MM.1S (cell line): ENCODE results near the gene SMAP1.

Experiments
- DNase-seq: peaks from one replicate; pipeline ENCODE4 v3.0.0-alpha.2; 2015
- H2AFZ ChIP-seq: fragments of 300-600 bp; sonication (generic); 2 replicates; pipeline ENCODE4 v1.6.0; 2016; ENCODE audit warnings: antibody characterized with exemption, low read length
- H3F3A ChIP-seq: fragments of 300-600 bp; sonication (generic); 2 replicates; pipeline ENCODE4 v1.6.1; 2016; ENCODE audit warnings: mild to moderate bottlenecking, antibody characterized with exemption, low read length, moderate library complexity, mixed read lengths; ENCODE audit not compliant: insufficient read depth
- H3K27ac ChIP-seq: fragments of 300-600 bp; sonication (generic); 2 replicates; pipeline ENCODE4 v1.5.1; 2016; ENCODE audit warnings: mild to moderate bottlenecking, low read length
- H3K27me3 ChIP-seq: fragments of 300-600 bp; sonication (generic); replicated peaks from 2 replicates; pipeline ENCODE4 v1.6.0; 2016; ENCODE audit warnings: low read length; ENCODE audit not compliant: insufficient read depth
- H3K36me3 ChIP-seq: fragments of 300-600 bp; sonication (generic); replicated peaks from 2 replicates; pipeline ENCODE4 v1.6.1; 2016; ENCODE audit warnings: mild to moderate bottlenecking, low read length, mixed read lengths; ENCODE audit not compliant: insufficient read depth
- H3K4me1 ChIP-seq: fragments of 300-600 bp; sonication (generic); 2 replicates; pipeline ENCODE4 v1.6.1; 2016; ENCODE audit warnings: low read length, mixed read lengths
- H3K4me2 ChIP-seq: fragments of 300-600 bp; sonication (generic); 2 replicates; pipeline ENCODE4 v1.6.0; 2016; ENCODE audit warnings: low read depth, low read length
- H3K4me3 ChIP-seq: fragments of 300-600 bp; sonication (generic); 2 replicates; pipeline ENCODE4 v1.5.1; 2016; ENCODE audit warnings: low read length, mixed read lengths
- H3K79me2 ChIP-seq: fragments of 300-600 bp; sonication (generic); 2 replicates; pipeline ENCODE4 v1.6.1; 2016; ENCODE audit warnings: mixed run types, low read length, mixed read lengths
- H3K9ac ChIP-seq: fragments of 300-600 bp; sonication (generic); 2 replicates; pipeline ENCODE4 v1.6.1; 2016; ENCODE audit warnings: low read length, mixed read lengths
- H3K9me2 ChIP-seq: fragments of 300-600 bp; sonication (generic); replicated peaks from 2 replicates; pipeline ENCODE4 v1.6.1; 2016; ENCODE audit warnings: mild to moderate bottlenecking, low read length, mixed read lengths; ENCODE audit not compliant: insufficient read depth
- H3K9me3 ChIP-seq: fragments of 300-600 bp; sonication (generic); replicated peaks from 2 replicates; pipeline ENCODE4 v1.6.1; 2016; ENCODE audit warnings: mild to moderate bottlenecking, low read length, mixed read lengths; ENCODE audit not compliant: insufficient read depth
- H4K20me1 ChIP-seq: fragments of 300-600 bp; sonication (generic); 2 replicates; pipeline ENCODE4 v1.6.1; 2016; ENCODE audit warnings: mild to moderate bottlenecking, low read length, moderate library complexity, mixed read lengths; ENCODE audit not compliant: insufficient read depth
- EZH2 ChIP-seq: fragments of 300-600 bp; sonication (generic); optimal IDR thresholded peaks from 2 replicates; pipeline ENCODE3; 2017; ENCODE audit warnings: low read depth, mild to moderate bottlenecking, antibody characterized with exemption, low read length, mixed read lengths
- EZH2phosphoT487 ChIP-seq: fragments of 300-600 bp; sonication (generic); IDR thresholded peaks from 2 replicates; pipeline ENCODE4 v1.6.1; 2018; ENCODE audit warnings: antibody characterized with exemption, low read length
- TF ChIP-seq, protein P1 (sequence below): fragments of 300-600 bp; sonication (generic); IDR thresholded peaks from 2 replicates; pipeline ENCODE4 v1.5.1; 2016; ENCODE audit warnings: antibody characterized with exemption, low read length, mixed read lengths

SMAP1 gene

DNA sequence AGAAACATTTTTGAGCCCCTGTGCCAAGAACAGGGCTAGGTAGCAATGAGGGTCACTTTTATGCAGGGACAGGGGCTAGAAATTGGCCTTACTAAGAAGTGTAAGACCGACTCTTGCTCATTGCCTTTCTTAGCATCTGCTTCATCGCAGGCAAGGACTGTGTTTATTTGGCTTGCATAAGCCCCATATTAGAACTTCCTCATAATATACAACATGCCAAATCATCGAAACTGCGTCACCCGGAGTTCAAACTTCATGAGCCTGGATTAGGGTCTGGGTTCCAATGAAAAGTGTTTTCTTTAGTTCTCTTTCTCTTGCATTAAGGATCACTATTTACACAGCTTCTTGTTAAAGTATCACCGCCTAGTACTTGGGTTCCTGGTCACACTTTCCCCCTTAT, 977 bp upstream of the SMAP1 start:
- peak overlapping the region; percentile 91 for H3K4me3 ChIP-seq
- no peak overlapping the region for H3K27ac ChIP-seq
- peak overlapping the region; percentile 95 for H2AFZ ChIP-seq
- peaks cover 12% of the 10 kb centered on the region; the same call in 1 of the 2 replicates for H3F3A ChIP-seq
- no peaks in the 10 kb centered on the region for H4K20me1 ChIP-seq
- H3K4me2 ChIP-seq: peak overlapping the region; percentile 81
- H3K79me2 ChIP-seq: peaks cover 36% of the 10 kb centered on the region
- H3K36me3 ChIP-seq: no peaks in the 10 kb centered on the region
- H3K4me1 ChIP-seq: peaks cover 18% of the 10 kb centered on the region
- no peaks in the 10 kb centered on the region for H3K9me3 ChIP-seq
- no peaks in the 10 kb centered on the region for H3K27me3 ChIP-seq
- no peak overlapping the region for H3K9ac ChIP-seq
- DNase-seq: no peak
- no peaks in the 10 kb centered on the region for H3K9me2 ChIP-seq
- TF ChIP-seq, protein P1, sequence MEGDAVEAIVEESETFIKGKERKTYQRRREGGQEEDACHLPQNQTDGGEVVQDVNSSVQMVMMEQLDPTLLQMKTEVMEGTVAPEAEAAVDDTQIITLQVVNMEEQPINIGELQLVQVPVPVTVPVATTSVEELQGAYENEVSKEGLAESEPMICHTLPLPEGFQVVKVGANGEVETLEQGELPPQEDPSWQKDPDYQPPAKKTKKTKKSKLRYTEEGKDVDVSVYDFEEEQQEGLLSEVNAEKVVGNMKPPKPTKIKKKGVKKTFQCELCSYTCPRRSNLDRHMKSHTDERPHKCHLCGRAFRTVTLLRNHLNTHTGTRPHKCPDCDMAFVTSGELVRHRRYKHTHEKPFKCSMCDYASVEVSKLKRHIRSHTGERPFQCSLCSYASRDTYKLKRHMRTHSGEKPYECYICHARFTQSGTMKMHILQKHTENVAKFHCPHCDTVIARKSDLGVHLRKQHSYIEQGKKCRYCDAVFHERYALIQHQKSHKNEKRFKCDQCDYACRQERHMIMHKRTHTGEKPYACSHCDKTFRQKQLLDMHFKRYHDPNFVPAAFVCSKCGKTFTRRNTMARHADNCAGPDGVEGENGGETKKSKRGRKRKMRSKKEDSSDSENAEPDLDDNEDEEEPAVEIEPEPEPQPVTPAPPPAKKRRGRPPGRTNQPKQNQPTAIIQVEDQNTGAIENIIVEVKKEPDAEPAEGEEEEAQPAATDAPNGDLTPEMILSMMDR: no peak
- TF ChIP-seq EZH2phosphoT487 (no peak), EZH2 (no peak)

DNA sequence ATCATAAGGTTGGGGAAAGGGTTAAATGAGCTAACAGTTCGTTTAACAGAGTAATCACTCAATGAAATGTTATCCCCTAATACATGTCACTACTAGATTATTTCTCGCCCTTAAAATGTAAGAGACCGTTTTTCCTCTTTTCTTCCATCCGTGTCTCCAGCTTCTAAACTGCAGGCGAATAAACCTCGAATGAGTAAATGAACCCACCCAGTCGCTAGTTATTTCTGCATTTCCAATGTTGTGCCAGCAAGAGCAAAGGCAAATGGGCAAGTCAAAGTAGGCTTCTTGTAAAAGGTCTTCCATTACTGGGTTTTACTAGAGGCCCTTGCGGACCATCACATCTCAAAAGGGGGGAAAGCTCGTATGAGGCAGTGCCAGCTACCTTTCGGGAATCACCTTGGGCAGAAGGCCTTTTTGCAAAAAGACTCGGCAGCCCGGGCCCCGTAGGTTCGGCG, 400 bp upstream of the SMAP1 start:
- DNase-seq: no peak
- H4K20me1 ChIP-seq: no peaks in the 10 kb centered on the region
- H3K27me3 ChIP-seq: no peaks in the 10 kb centered on the region
- peak overlapping the region; percentile 91 for H3K4me3 ChIP-seq
- no peaks in the 10 kb centered on the region for H3K9me3 ChIP-seq
- peak overlapping the region; percentile 95 for H2AFZ ChIP-seq
- H3K4me2 ChIP-seq: peak overlapping the region; percentile 81
- no peaks in the 10 kb centered on the region for H3K9me2 ChIP-seq
- H3K4me1 ChIP-seq: peaks cover 20% of the 10 kb centered on the region
- peak overlapping the region; percentile 82; the same call in 1 of the 2 replicates for H3K27ac ChIP-seq
- H3K36me3 ChIP-seq: no peaks in the 10 kb centered on the region
- H3K9ac ChIP-seq: peak overlapping the region; percentile 83; the same call in 1 of the 2 replicates
- no peak for TF ChIP-seq EZH2phosphoT487
- no peak for TF ChIP-seq EZH2
- TF ChIP-seq, protein P1: no peak
- peaks cover 42% of the 10 kb centered on the region for H3K79me2 ChIP-seq
- H3F3A ChIP-seq: peaks cover 12% of the 10 kb centered on the region; the same call in 1 of the 2 replicates

DNA sequence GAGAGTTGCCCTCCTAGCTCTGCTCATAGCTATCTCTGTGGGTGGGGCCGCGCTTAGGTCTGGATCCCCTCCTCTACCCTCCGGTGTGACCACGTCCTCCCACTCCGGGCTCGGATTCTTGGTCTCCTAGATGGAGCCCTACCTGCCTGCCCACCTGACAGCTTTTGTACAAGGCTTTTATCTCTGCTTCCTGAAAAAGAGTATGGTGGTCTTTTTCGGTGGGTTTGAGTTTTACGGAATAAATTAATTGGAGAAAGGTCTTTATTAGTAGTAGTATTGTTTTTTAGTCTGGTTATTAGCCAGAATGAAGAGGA, 773 bp downstream of the SMAP1 start:
- H3K9ac ChIP-seq: peak overlapping the region; percentile 83
- H3K9me3 ChIP-seq: no peaks in the 10 kb centered on the region
- H3K27ac ChIP-seq: peak overlapping the region; percentile 82; the same call in 1 of the 2 replicates
- H3F3A ChIP-seq: peaks cover 12% of the 10 kb centered on the region; the same call in 1 of the 2 replicates
- H2AFZ ChIP-seq: peak overlapping the region; percentile 75
- H3K36me3 ChIP-seq: no peaks in the 10 kb centered on the region
- peaks cover 27% of the 10 kb centered on the region for H3K4me1 ChIP-seq
- no peak for DNase-seq
- peak overlapping the region; percentile 91 for H3K4me3 ChIP-seq
- H3K79me2 ChIP-seq: peaks cover 53% of the 10 kb centered on the region
- no peaks in the 10 kb centered on the region for H4K20me1 ChIP-seq
- TF ChIP-seq EZH2 (no peak), EZH2phosphoT487 (no peak)
- TF ChIP-seq, protein P1: no peak
- H3K27me3 ChIP-seq: no peaks in the 10 kb centered on the region
- H3K9me2 ChIP-seq: no peaks in the 10 kb centered on the region
- peak overlapping the region; percentile 76 for H3K4me2 ChIP-seq
